K562 (cell line): ENCODE data around the gene RGS19. TPM values are rescaled to one million over a fixed set of nuclear protein-coding genes. Genes with fewer than 3 reads are reported as not detected.

Experiments
- CBFA2T2 ChIP-seq: fragments of 450-650 bp; conservative IDR thresholded peaks from 2 replicates; pipeline ENCODE4 v1.6.1; 2017; ENCODE audit warnings: mild to moderate bottlenecking
- FOXA1 ChIP-seq: fragments of 450-650 bp; IDR thresholded peaks from 2 replicates; pipeline ENCODE4 v1.6.1; 2016; ENCODE audit warnings: mild to moderate bottlenecking, borderline replicate concordance
- GABPB1 ChIP-seq: sonication (generic); formaldehyde crosslinking; IDR thresholded peaks from 2 replicates; pipeline ENCODE4 v1.8.0; 2022; ENCODE audit warnings: mild to moderate bottlenecking, missing genetic modification reagents
- GATA2 ChIP-seq: sonication (generic); formaldehyde crosslinking; IDR thresholded peaks from 2 replicates; pipeline ENCODE4 v1.4.0; 2020; ENCODE audit warnings: mild to moderate bottlenecking, missing genetic modification reagents
- HDGF ChIP-seq: fragments of 450-650 bp; IDR thresholded peaks from 2 replicates; pipeline ENCODE4 v1.6.1; 2016
- KAT7 ChIP-seq: sonication (generic); formaldehyde crosslinking; IDR thresholded peaks from 2 replicates; pipeline ENCODE4 v1.8.0; 2022; ENCODE audit warnings: missing genetic modification reagents, mild to moderate bottlenecking, borderline replicate concordance
- MCM7 ChIP-seq, 2 experiments: fragments of 450-650 bp; IDR thresholded peaks; 2 replicates each; pipeline ENCODE4 v1.6.1; 2016 to 2018
- MYC ChIP-seq, 2 experiments: fragments of 250-450 bp in 1 of 2; sonication (Bioruptor Pico) in 1 of 2; IDR thresholded peaks; 2 replicates each; pipeline versions ENCODE4 v1.5.1 to v1.6.1; 2012 to 2021; ENCODE audit warnings: low read depth in 2 of 2, borderline replicate concordance in 1 of 2, improper control_type of control experiment in 1 of 2, low read length in 1 of 2, mild to moderate bottlenecking in 1 of 2, moderate library complexity in 1 of 2
- NCOR1 ChIP-seq: fragments of 450-650 bp; IDR thresholded peaks from 2 replicates; pipeline ENCODE4 v1.6.1; 2016; ENCODE audit warnings: mild to moderate bottlenecking, moderate library complexity
- PHF21A ChIP-seq: fragments of 450-650 bp; IDR thresholded peaks from 2 replicates; pipeline ENCODE4 v1.6.1; 2017; ENCODE audit warnings: low read depth, borderline replicate concordance
- RBBP5 ChIP-seq: fragments of 200-600 bp; sonication (generic); IDR thresholded peaks from 2 replicates; pipeline ENCODE4 v1.6.1; 2012; ENCODE audit warnings: borderline replicate concordance, mild to moderate bottlenecking, low read length, control low read depth, inconsistent platforms; ENCODE audit not compliant: insufficient read depth, poor library complexity, severe bottlenecking
- SMARCA4 ChIP-seq: fragments of 450-650 bp; IDR thresholded peaks from 2 replicates; pipeline ENCODE4 v1.6.1; 2016
- YY1 ChIP-seq, 3 experiments: IDR thresholded peaks; 2 replicates each; pipeline ENCODE4 v1.6.1; 2011; ENCODE audit warnings: low read length in 2 of 3, mild to moderate bottlenecking in 2 of 3, moderate library complexity in 2 of 3, borderline replicate concordance in 1 of 3, control low read depth in 1 of 3, low read depth in 1 of 3; ENCODE audit not compliant: insufficient read depth in 3 of 3, insufficient replicate concordance in 2 of 3, control insufficient read depth in 1 of 3, insufficient read length in 1 of 3; ENCODE audit errors: extremely low read depth in 1 of 3
- ZNF224 ChIP-seq: sonication (generic); formaldehyde crosslinking; IDR thresholded peaks from 2 replicates; pipeline ENCODE4 v1.8.0; 2022; ENCODE audit warnings: mild to moderate bottlenecking, missing genetic modification reagents
- polyA plus RNA-seq, 8 experiments: library from polyadenylated mRNA; depleted of rRNA in 4 of 8; stranded (reverse) in 5 of 8; unstranded in 3 of 8; fragments of >200 nt; fragmentation: Nextera tagmentation in 2 of 8; fragmentation: Illumina TruSeq in 1 of 8; extraction: Ambion mirVana in 2 of 8; extraction: Trizol in 1 of 8; gene quantifications; 2 replicates each; pipeline versions ENCODE4 v1.2.1 to v1.2.3, GENCODE V29; 2011 to 2014; ENCODE audit warnings: inconsistent platforms in 1 of 8, missing spikeins in 1 of 8
- total RNA-seq, 7 experiments: library from RNA; depleted of rRNA in 6 of 7; stranded (reverse); fragments of >200 nt in 6 of 7; fragmentation: Illumina TruSeq in 2 of 7; extraction: Trizol in 2 of 7; gene quantifications; 2 replicates each; pipeline versions ENCODE4 v1.2.1 to v1.2.3, GENCODE V29; 2011 to 2021; ENCODE audit warnings: low replicate concordance in 1 of 7
- TF ChIP-seq, protein P1 (sequence below), 2 experiments: IDR thresholded peaks; 2 replicates each; pipeline ENCODE4 v1.6.1; 2012; ENCODE audit warnings: improper control_type of control experiment in 2 of 2, low read depth in 2 of 2, low read length in 2 of 2, borderline replicate concordance in 1 of 2
- TF ChIP-seq, protein P2 (sequence below): fragments of 450-650 bp; IDR thresholded peaks from 2 replicates; pipeline ENCODE4 v1.7.0; 2016; ENCODE audit warnings: borderline replicate concordance
- TF ChIP-seq, protein P3 (sequence below): conservative IDR thresholded peaks from 2 replicates; pipeline ENCODE4 v1.6.1; 2011; ENCODE audit warnings: low read depth, mild to moderate bottlenecking, low read length; ENCODE audit not compliant: control insufficient read depth
- TF ChIP-seq, protein P4 (sequence below): fragments of 250-450 bp; sonication (Bioruptor Pico); IDR thresholded peaks from 2 replicates; pipeline ENCODE4 v1.9.0; 2021; ENCODE audit warnings: mild to moderate bottlenecking, inconsistent platforms

RGS19 gene
- total and polyA plus RNA-seq, 9 of the 15 experiments (the other 6 are each of a cell fraction or from before 2014, with no cell fraction given), result 0.41 to 23.7 (median 14.6) TPM

DNA sequence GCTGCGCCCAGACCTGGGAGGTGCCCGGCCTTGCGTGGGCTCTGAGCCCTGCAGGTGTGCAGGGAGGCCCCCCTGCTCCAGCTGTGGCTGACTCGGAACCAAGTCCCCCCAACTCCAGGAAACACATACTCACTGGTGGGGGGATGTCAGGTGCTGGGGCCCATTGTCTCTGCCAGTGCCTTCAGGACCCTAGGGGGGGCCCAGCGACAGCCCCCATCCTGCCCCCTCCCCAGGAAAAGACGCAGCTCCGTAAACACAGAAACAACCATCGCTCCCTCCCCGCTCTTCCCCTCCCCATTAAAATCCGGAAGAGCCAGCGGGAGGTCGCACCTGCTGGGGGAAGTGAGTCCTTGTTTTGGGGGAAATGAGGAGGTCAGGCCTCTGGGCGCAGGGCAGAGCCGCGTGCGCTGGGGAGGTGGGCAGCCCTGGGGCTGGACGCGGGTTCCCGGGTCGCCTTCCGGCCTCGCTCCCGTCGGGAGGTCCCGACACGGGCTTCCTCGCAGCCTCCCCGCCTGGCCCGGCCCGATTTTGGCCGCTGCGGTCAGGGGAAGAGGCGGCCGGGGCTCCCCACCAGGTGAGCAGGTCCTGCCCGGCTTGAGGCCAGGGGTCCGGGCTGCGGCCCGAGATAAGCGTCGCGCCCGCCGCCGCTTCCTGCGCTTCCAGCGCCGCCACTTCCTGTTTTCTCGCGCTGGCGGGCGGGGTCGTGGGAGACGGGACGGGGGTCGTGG is 37.1 kb downstream of the RGS19 start (continued):
- TF ChIP-seq GABPB1 (CRISPR knock-in tag) (peak; percentile 62; the same call in 1 of the 2 replicates), YY1 (IDR thresholded peaks at IDR 0.05; ENCODE audit: borderline replicate concordance in 1 of 3, control insufficient read depth in 1 of 3, extremely low read depth in 1 of 3, insufficient read depth in 3 of 3, insufficient read length in 1 of 3, insufficient replicate concordance in 2 of 3, low read depth in 1 of 3, low read length in 2 of 3) (peak in 2 of 3 experiments; percentile 29 to 56), MCM7 (IDR thresholded peaks at IDR 0.05) (no peak), HDGF (no peak), GATA2 (peak; percentile 61), RBBP5 (peak; percentile 53), SMARCA4 (peak; percentile 55; the same call in 1 of the 2 replicates), MYC (IDR thresholded peaks at IDR 0.05; ENCODE audit: low read depth, low read length) (peak; percentile 37; the same call in 1 of the 2 replicates), MYC (CRISPR knock-in tag; IDR thresholded peaks at IDR 0.05; ENCODE audit: borderline replicate concordance, low read depth) (no peak), FOXA1 (no peak), ZNF224 (no peak), NCOR1 (peak; percentile 64; the same call in 1 of the 2 replicates), KAT7 (CRISPR knock-in tag) (0 out of 2 replicates have a peak, but pooled peaks have one; percentile 49), CBFA2T2 (peak; percentile 63), PHF21A (peak; percentile 96)
- TF ChIP-seq, protein P1, sequence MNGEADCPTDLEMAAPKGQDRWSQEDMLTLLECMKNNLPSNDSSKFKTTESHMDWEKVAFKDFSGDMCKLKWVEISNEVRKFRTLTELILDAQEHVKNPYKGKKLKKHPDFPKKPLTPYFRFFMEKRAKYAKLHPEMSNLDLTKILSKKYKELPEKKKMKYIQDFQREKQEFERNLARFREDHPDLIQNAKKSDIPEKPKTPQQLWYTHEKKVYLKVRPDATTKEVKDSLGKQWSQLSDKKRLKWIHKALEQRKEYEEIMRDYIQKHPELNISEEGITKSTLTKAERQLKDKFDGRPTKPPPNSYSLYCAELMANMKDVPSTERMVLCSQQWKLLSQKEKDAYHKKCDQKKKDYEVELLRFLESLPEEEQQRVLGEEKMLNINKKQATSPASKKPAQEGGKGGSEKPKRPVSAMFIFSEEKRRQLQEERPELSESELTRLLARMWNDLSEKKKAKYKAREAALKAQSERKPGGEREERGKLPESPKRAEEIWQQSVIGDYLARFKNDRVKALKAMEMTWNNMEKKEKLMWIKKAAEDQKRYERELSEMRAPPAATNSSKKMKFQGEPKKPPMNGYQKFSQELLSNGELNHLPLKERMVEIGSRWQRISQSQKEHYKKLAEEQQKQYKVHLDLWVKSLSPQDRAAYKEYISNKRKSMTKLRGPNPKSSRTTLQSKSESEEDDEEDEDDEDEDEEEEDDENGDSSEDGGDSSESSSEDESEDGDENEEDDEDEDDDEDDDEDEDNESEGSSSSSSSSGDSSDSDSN (IDR thresholded peaks at IDR 0.05; ENCODE audit: borderline replicate concordance in 1 of 2, low read depth in 2 of 2, low read length in 2 of 2), result peak; percentile 94 to 97; a peak in 3 of 4 replicates
- TF ChIP-seq, protein P2, sequence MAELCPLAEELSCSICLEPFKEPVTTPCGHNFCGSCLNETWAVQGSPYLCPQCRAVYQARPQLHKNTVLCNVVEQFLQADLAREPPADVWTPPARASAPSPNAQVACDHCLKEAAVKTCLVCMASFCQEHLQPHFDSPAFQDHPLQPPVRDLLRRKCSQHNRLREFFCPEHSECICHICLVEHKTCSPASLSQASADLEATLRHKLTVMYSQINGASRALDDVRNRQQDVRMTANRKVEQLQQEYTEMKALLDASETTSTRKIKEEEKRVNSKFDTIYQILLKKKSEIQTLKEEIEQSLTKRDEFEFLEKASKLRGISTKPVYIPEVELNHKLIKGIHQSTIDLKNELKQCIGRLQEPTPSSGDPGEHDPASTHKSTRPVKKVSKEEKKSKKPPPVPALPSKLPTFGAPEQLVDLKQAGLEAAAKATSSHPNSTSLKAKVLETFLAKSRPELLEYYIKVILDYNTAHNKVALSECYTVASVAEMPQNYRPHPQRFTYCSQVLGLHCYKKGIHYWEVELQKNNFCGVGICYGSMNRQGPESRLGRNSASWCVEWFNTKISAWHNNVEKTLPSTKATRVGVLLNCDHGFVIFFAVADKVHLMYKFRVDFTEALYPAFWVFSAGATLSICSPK, result no peak
- TF ChIP-seq, protein P3, sequence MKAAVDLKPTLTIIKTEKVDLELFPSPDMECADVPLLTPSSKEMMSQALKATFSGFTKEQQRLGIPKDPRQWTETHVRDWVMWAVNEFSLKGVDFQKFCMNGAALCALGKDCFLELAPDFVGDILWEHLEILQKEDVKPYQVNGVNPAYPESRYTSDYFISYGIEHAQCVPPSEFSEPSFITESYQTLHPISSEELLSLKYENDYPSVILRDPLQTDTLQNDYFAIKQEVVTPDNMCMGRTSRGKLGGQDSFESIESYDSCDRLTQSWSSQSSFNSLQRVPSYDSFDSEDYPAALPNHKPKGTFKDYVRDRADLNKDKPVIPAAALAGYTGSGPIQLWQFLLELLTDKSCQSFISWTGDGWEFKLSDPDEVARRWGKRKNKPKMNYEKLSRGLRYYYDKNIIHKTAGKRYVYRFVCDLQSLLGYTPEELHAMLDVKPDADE, result peak; percentile 75; the same call in 1 of the 2 replicates
- TF ChIP-seq, protein P4, sequence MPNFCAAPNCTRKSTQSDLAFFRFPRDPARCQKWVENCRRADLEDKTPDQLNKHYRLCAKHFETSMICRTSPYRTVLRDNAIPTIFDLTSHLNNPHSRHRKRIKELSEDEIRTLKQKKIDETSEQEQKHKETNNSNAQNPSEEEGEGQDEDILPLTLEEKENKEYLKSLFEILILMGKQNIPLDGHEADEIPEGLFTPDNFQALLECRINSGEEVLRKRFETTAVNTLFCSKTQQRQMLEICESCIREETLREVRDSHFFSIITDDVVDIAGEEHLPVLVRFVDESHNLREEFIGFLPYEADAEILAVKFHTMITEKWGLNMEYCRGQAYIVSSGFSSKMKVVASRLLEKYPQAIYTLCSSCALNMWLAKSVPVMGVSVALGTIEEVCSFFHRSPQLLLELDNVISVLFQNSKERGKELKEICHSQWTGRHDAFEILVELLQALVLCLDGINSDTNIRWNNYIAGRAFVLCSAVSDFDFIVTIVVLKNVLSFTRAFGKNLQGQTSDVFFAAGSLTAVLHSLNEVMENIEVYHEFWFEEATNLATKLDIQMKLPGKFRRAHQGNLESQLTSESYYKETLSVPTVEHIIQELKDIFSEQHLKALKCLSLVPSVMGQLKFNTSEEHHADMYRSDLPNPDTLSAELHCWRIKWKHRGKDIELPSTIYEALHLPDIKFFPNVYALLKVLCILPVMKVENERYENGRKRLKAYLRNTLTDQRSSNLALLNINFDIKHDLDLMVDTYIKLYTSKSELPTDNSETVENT (CRISPR knock-in tag), result no peak
